ENCODE data around the gene TSGA10IP.

TSGA10IP gene

GRCh38 chr11:65945430-65945911 is at the start of gene TSGA10IP:
Gene TSGA10IP, plus strand, starts transcription at chr11:65945480. Its CDS starts 196 bp downstream, at chr11:65945676.
- no peak for DNase-seq

GRCh38 chr11:65895482-65895981 is 49.7 kb upstream of the TSGA10IP start:
- DNase-seq = no peak

GRCh38 chr11:65896034-65896999 is 49.0 kb upstream of the TSGA10IP start:
- no peak for DNase-seq

DNA sequence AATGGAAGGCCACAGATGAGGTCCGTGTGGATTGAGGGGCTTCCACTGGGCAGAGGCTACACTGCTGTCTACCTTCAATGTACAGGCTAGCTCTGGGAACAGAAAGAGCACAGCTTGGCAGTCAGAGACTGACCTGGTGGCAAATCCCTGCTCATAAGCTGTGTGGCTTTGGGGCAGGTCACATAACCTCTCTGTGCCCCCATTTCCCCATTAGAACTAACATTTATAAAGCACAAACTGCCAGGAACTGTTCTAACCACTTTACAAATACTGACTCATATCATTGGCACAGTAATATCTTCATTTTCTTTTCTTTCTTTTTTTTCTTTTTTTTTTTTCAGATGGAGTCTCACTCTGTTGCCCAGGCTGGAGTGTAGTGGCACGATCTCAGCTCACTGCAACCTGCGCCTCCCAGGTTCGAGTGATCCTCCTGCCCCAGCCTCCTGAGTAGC is 48.2 kb upstream of the TSGA10IP start:
- DNase-seq = no peak

GRCh38 chr11:65898656-65899355 is 46.5 kb upstream of the TSGA10IP start:
- DNase-seq = no peak

GRCh38 chr11:65899356-65900124 is 45.7 kb upstream of the TSGA10IP start:
- DNase-seq = peak; percentile 58

DNA sequence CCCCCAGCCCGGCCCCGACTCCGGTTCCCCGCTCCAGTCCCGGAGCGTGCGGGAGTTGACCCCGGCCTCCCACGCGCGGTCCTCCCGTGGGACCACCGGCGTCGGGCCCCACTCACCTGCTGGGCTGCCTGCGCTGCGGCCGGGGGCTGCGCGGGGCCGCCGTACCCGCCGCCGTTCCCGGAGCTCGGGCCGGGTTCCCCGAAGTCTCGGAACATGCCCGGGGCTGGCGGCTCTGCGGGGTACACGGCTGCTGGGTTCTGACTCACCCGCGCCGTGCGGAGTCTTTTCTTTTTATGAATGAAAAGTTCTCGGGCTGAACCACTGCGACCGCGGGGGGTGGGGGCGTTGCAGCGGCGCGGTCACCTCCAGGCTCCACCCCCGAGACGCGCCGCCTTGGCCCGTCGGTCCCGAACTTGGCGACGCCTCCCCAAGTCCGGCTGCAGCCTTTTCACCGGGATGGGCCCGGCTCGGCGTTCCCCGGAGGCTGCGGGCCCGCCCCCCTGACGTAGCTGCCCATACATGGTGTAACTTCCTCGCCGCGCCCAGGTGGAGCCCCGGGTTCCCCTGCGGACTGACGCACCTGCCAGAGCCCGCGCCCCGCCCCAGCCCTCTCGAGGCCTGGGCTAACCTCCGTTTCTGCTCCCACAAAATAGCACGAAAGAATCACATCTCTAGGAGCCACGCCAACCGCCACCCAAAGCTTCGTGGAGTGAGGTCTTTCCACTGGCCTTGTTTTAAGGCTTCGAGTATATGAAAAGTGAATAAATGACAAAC is 45.0 kb upstream of the TSGA10IP start, which contains the start of gene FOSL1:
Gene FOSL1, minus strand, starts transcription at position 264 of the 774 bp plus-strand sequence. Its CDS starts 49 bp downstream, at position 215.
- peak; percentile 59 for DNase-seq

DNA sequence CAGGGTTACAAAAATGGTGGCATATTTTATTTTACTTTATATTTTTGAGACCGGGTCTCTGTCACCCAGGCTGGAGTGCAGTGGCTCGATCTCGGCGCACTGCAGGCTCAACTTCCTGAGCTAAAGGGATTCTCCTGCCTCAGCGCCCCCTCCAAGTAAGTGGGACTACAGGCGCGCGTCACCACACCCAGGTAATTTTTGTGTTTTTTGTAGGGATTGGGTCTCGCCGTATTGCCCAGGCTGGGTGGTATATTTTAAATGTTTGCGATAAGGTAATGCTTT is 44.4 kb upstream of the TSGA10IP start:
- DNase-seq = no peak

- DNase-seq = peak; percentile 76
Measured at GRCh38 chr11:65903068-65903481, 42.2 kb upstream of the TSGA10IP start.

DNA sequence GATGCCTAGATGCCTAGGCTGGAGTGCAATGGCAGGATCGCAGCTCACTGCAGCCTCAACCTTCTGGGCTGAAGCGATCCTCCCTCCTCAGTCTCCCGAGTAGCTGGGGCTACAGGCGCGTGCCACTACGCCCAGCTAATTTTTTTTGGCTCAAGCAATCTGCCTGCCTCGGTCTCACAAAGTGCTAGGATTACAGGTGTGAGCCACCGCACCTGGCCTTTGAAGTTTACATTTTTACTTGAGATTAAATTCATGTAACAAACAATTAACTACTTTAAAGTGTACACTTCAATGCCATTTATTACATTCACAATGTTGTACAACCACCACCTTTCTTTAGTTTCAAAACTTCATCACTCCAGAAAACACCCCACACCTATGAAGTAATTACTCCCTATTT is 41.6 kb upstream of the TSGA10IP start:
- no peak for DNase-seq

GRCh38 chr11:65906602-65907001 is 38.7 kb upstream of the TSGA10IP start:
- DNase-seq = no peak

GRCh38 chr11:65907878-65908277 is 37.4 kb upstream of the TSGA10IP start:
- DNase-seq = no peak

- peak; percentile 50 for DNase-seq
Measured at GRCh38 chr11:65911682-65912568, 33.4 kb upstream of the TSGA10IP start.

DNA sequence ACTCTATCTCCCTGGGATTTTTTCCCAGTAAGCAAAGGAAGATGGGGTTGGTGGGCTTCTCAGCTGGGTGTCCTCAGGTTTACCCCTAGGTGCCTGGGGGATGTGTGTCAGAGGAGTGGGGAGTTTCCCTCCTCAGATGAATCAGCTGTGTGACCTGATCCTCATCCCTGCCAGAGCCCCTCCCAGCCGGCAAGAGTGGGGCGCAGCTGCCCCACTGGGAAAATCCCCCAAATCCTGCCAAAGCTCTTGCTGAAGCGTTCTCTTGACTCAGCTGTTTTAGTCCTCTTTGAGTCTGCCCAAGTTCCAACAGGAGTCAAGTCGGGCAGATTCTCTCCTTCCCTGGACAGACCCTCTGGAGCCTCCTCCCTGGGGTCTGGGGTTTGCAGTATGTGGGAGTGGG is 32.4 kb upstream of the TSGA10IP start:
- no peak for DNase-seq

GRCh38 chr11:65915101-65915820 is 30.0 kb upstream of the TSGA10IP start:
- DNase-seq = no peak

DNA sequence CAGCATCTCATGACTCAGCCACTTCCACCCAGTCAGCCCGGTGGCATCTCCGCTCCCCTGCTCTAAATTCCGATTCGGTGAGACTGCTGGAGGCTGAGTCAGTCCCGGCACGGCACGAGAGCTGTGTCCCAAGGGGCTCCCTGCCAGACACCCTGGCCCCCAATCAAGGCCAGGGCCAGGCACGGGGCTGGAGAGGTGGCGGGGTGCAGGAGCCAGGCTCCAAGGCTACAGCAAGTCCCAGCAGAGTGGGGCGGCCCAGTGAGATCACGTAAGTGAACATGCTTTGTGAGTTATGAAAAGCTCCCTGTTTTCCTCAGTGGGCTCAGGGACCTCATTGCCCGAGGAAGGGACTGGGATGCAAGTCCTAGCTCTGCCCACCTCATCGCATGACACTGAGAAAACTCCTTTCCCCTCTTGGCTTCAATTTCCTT is 29.4 kb upstream of the TSGA10IP start:
- peak; percentile 95 for DNase-seq

- no peak for DNase-seq
Measured at GRCh38 chr11:65916391-65916790, 28.9 kb upstream of the TSGA10IP start.

GRCh38 chr11:65917077-65917433 is 28.2 kb upstream of the TSGA10IP start:
- DNase-seq = no peak

DNA sequence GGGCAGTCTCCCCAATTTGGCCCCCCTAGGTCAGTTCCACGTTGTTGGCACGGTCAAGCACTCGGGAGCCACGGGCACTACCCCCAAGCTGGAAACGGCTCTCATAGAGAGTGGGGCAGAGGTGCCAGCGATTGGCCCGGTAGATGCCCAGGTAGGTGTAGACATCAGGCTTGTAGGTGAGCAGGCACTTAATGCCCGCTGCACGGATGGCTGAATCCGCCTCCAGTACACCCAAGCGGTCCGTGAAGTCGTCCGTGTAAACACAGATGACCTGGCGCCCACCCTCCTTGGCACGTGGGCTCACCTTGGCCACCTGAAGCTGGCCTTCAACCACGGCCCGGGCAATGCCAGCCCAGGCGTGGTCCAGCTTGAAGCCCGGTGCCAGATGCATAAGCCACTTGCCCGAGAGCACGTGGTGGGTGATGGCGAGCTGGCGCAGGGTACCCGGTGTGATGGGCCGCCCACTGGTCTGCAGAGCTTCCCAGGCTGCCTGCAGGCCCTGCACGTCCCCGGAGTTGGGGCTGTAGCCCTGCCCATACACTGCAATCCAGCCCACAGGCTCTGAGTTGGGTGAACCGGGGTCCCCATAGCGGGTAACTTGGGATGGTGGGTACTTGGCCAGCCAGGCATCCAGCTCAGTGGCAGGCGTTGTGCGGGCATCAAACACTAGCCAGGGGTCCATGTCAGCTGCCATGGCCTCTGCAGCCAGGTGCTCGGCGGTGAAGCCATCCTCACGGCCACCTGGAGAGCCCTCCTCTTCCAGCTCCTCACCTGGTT is 27.7 kb upstream of the TSGA10IP start:
- DNase-seq = no peak
